Effector memory CD8-positive, alpha-beta T cell (primary cell): Measurements from ENCODE around the gene SH3RF3.

Experiments used
- ATAC-seq: fragments of 150-1000 bp; cut with Tn5 transposase; replicated peaks from 2 replicates; pipeline ENCODE4 v1.10.0; 2021; ENCODE audit warnings: mild to moderate bottlenecking, moderate library complexity
- DNase-seq, 3 experiments: peaks; one replicate each; pipeline ENCODE4 v3.0.0; 2021
- H3K27ac Mint-ChIP-seq, 2 donors: one replicate each; pipeline ENCODE4 v1.8.0; 2022; ENCODE audit warnings: mild to moderate bottlenecking in 2 of 2, mixed read lengths in 2 of 2, moderate library complexity in 2 of 2
- H3K27me3 Mint-ChIP-seq, 2 donors: one replicate each; pipeline ENCODE4 v1.8.0; 2022; ENCODE audit warnings: mixed read lengths in 2 of 2
- H3K36me3 Mint-ChIP-seq: one replicate; pipeline ENCODE4 v1.8.0; 2022; ENCODE audit warnings: mild to moderate bottlenecking, moderate library complexity, mixed read lengths; ENCODE audit not compliant: insufficient read depth
- H3K4me1 Mint-ChIP-seq, 2 donors: one replicate each; pipeline ENCODE4 v1.8.0; 2022; ENCODE audit warnings: low read depth in 2 of 2, mixed read lengths in 2 of 2
- H3K4me3 Mint-ChIP-seq, 2 donors: one replicate each; pipeline ENCODE4 v1.8.0; 2022; ENCODE audit warnings: mild to moderate bottlenecking in 2 of 2, mixed read lengths in 2 of 2, moderate library complexity in 2 of 2
- H3K9me3 Mint-ChIP-seq, 2 donors: one replicate each; pipeline ENCODE4 v1.8.0; 2022; ENCODE audit warnings: mixed read lengths in 2 of 2

The SH3RF3 gene

GRCh38 chr2:109466674-109467575 is 337.9 kb downstream of the SH3RF3 start:
- H3K27ac Mint-ChIP-seq, result no peak overlapping the region
- H3K4me1 Mint-ChIP-seq, result peaks cover 0 to 3% of the 10 kb centered on the region in 2 donors
- no peak for DNase-seq
- H3K36me3 Mint-ChIP-seq, result peaks cover 7% of the 10 kb centered on the region
- ATAC-seq, result no peak
- no peak overlapping the region for H3K4me3 Mint-ChIP-seq
- H3K27me3 Mint-ChIP-seq, result peaks cover 12 to 26% of the 10 kb centered on the region in 2 donors
- no peaks in the 10 kb centered on the region for H3K9me3 Mint-ChIP-seq

GRCh38 chr2:109467701-109468100 is 338.7 kb downstream of the SH3RF3 start:
- no peak overlapping the region for H3K27ac Mint-ChIP-seq
- no peaks in the 10 kb centered on the region for H3K9me3 Mint-ChIP-seq
- no peak for ATAC-seq

DNA sequence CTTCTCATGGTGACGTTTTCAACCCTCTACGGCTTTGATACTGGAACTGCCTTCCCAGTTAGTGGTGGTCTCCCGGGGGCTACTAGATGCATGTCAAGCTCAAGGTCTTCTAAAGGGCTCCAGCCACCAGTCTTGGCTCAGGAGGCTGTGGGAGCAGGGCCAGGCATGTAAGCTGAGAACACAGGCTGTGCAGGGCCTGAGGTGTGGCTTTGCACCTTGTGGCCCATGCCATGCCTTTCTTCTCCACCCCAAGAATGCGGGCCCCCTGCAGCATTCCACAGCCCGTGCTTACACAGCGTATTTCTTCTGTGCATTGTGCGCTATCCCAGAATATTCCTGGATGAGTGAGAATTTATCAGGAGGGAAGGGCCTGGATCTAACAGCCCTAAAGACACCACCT is 339.9 kb downstream of the SH3RF3 start:
- Mint-ChIP-seq H3K4me3 (no peak overlapping the region), H3K27ac (no peak overlapping the region), H3K9me3 (no peaks in the 10 kb centered on the region), H3K4me1 (peaks cover 0 to 3% of the 10 kb centered on the region in 2 donors), H3K27me3 (peaks cover 15 to 30% of the 10 kb centered on the region in 2 donors), H3K36me3 (peaks cover 7% of the 10 kb centered on the region)
- no peak for ATAC-seq
- DNase-seq, result no peak

More at GRCh38 chr2:109467701-109468100, 338.7 kb downstream of the SH3RF3 start:
- no peak overlapping the region for H3K4me3 Mint-ChIP-seq
- H3K4me1 Mint-ChIP-seq, result peaks cover 0 to 3% of the 10 kb centered on the region in 2 donors
- no peak for DNase-seq
- H3K27me3 Mint-ChIP-seq, result peaks cover 12 to 26% of the 10 kb centered on the region in 2 donors
- peaks cover 7% of the 10 kb centered on the region for H3K36me3 Mint-ChIP-seq

GRCh38 chr2:109471658-109472057 is 342.7 kb downstream of the SH3RF3 start:
- Mint-ChIP-seq H3K4me3 (no peak overlapping the region), H3K27ac (no peak overlapping the region), H3K9me3 (no peaks in the 10 kb centered on the region), H3K4me1 (peaks cover 0 to 3% of the 10 kb centered on the region in 2 donors), H3K27me3 (peaks cover 18 to 35% of the 10 kb centered on the region in 2 donors), H3K36me3 (peaks cover 7% of the 10 kb centered on the region)
- ATAC-seq (no peak), DNase-seq (no peak)

DNA sequence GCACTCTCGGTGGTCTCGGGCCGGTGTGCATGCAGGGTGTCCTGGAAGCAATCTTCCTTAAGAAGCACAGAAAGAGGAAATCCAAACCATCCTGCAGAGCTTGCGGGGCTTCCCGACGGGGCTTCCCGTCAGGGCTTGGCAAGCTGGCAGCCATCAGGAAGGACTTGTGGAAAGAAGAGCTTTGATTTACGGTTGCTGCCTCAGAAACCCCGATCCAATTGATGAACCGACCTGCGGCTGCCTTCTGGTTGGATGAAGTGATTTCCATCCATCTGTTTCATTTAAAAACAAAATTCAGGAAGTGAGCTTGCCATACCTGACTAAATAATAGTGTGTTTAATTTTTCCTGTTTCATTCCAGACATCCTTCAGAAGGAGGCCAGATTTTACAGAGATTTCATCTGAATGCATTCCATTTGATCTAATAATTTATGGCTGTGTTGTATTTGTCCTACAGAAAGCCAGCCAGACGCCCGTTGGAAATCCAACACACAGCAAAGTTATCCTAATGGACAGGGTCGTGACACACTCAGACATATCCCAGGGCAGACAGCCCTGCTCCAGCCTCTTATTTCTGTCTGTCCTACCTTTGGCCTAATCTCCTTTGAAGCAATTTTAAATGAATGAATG is 343.4 kb downstream of the SH3RF3 start:
- no peak for DNase-seq
- H3K4me3 Mint-ChIP-seq, result no peak overlapping the region
- no peak for ATAC-seq
- H3K36me3 Mint-ChIP-seq, result peaks cover 3% of the 10 kb centered on the region
- H3K4me1 Mint-ChIP-seq, result peaks cover 0 to 3% of the 10 kb centered on the region in 2 donors
- no peak overlapping the region for H3K27ac Mint-ChIP-seq
- peaks cover 16 to 27% of the 10 kb centered on the region in 2 donors for H3K27me3 Mint-ChIP-seq
- H3K9me3 Mint-ChIP-seq, result no peaks in the 10 kb centered on the region

GRCh38 chr2:109472974-109473373 is 344.0 kb downstream of the SH3RF3 start:
- peaks cover 0 to 3% of the 10 kb centered on the region in 2 donors for H3K4me1 Mint-ChIP-seq
- peaks cover 3% of the 10 kb centered on the region for H3K36me3 Mint-ChIP-seq
- no peak for ATAC-seq
- no peak overlapping the region for H3K4me3 Mint-ChIP-seq
- no peak overlapping the region for H3K27ac Mint-ChIP-seq
- peaks cover 13 to 22% of the 10 kb centered on the region in 2 donors for H3K27me3 Mint-ChIP-seq
- no peak for DNase-seq
- no peaks in the 10 kb centered on the region for H3K9me3 Mint-ChIP-seq

GRCh38 chr2:109473616-109474318 is 344.8 kb downstream of the SH3RF3 start:
- Mint-ChIP-seq H3K36me3 (peaks cover 3% of the 10 kb centered on the region), H3K9me3 (no peaks in the 10 kb centered on the region), H3K27me3 (peaks cover 13 to 18% of the 10 kb centered on the region in 2 donors), H3K4me3 (no peak overlapping the region), H3K27ac (no peak overlapping the region), H3K4me1 (peaks cover 0 to 3% of the 10 kb centered on the region in 2 donors)
- ATAC-seq (no peak), DNase-seq (no peak)

- Mint-ChIP-seq H3K4me3 (no peak overlapping the region), H3K27me3 (peaks cover 13 to 18% of the 10 kb centered on the region in 2 donors), H3K9me3 (no peaks in the 10 kb centered on the region), H3K27ac (no peak overlapping the region), H3K4me1 (peaks cover 0 to 3% of the 10 kb centered on the region in 2 donors), H3K36me3 (peaks cover 3% of the 10 kb centered on the region)
- no peak for ATAC-seq
- DNase-seq, result no peak
Measured at GRCh38 chr2:109474319-109474825, 345.4 kb downstream of the SH3RF3 start.

- DNase-seq (no peak), ATAC-seq (no peak)
- no peak overlapping the region for H3K4me3 Mint-ChIP-seq
- no peaks in the 10 kb centered on the region for H3K4me1 Mint-ChIP-seq
- H3K27me3 Mint-ChIP-seq, result peaks cover 21% of the 10 kb centered on the region in 2 donors
- no peak overlapping the region for H3K27ac Mint-ChIP-seq
- peaks cover 3% of the 10 kb centered on the region for H3K36me3 Mint-ChIP-seq
- H3K9me3 Mint-ChIP-seq, result no peaks in the 10 kb centered on the region
Measured at GRCh38 chr2:109475531-109476210, 346.7 kb downstream of the SH3RF3 start.

- H3K4me3 Mint-ChIP-seq, result no peak overlapping the region
- ATAC-seq, result no peak
- H3K9me3 Mint-ChIP-seq, result no peaks in the 10 kb centered on the region
- DNase-seq, result no peak
- H3K36me3 Mint-ChIP-seq, result no peaks in the 10 kb centered on the region
- no peaks in the 10 kb centered on the region for H3K4me1 Mint-ChIP-seq
- H3K27me3 Mint-ChIP-seq, result peaks cover 24 to 31% of the 10 kb centered on the region in 2 donors
- no peak overlapping the region for H3K27ac Mint-ChIP-seq
Measured at GRCh38 chr2:109476641-109477441, 347.8 kb downstream of the SH3RF3 start.

DNA sequence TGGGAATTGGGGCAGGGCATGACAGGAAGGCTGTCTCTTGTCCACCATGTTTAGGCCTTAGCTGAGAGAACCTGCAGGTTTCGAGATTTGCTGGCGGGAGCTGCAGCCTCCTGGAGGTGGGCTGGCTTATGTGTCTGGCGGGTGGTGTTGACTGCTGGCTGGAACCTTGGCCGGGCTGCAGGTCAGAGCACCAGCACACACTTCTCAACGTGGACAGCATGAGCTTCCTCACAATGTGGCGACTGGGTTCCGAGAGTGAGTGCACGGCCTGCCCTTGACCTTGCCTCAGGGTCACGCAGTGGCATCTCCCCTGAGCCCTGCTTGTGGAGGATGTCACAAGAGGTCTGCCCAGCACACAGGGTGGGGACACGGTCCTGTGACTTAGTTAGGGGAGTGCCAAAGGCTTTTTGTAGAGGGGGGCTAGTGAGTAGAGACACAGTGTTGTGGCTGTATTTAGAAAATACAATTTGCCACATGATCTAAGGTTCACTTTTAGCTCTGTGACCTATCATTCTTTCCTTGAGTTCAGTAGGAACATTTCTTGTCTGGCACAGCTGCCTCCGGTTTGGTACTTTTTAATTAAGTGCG is 350.0 kb downstream of the SH3RF3 start:
- Mint-ChIP-seq H3K36me3 (no peaks in the 10 kb centered on the region), H3K27me3 (peaks cover 24 to 35% of the 10 kb centered on the region in 2 donors), H3K27ac (no peak overlapping the region), H3K9me3 (no peaks in the 10 kb centered on the region), H3K4me3 (no peak overlapping the region), H3K4me1 (no peaks in the 10 kb centered on the region)
- ATAC-seq (no peak), DNase-seq (no peak)

DNA sequence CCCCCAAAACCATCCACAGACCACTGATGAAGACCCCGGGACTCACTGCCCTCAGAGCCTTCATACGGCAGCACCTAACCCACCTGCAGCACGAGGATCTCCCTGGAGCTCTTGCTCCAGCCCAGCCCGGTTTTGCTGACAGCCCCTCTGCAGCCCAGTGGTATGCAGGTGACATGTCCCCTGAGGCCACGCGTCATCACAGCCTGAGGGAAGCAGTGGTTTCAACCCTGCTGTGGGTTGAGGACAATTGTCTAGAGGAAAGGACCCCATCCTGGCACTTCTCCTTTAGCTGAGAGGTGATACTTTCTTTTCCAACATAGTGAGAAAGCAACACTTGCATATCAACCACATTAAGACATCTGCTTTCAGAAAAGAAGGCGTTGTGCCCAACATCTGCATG is 350.8 kb downstream of the SH3RF3 start:
- Mint-ChIP-seq H3K4me1 (no peaks in the 10 kb centered on the region), H3K9me3 (no peaks in the 10 kb centered on the region), H3K27me3 (peaks cover 29 to 38% of the 10 kb centered on the region in 2 donors), H3K36me3 (no peaks in the 10 kb centered on the region), H3K4me3 (no peak overlapping the region), H3K27ac (no peak overlapping the region)
- DNase-seq, result no peak
- ATAC-seq, result no peak
